ENCODE results near the gene RNF5. TPM values are rescaled to one million over a fixed set of nuclear protein-coding genes. Genes with fewer than 3 reads are reported as not detected.

The RNF5 gene
- total and polyA plus RNA-seq, 9 of the 15 experiments (the other 6 are each of a cell fraction or from before 2014, with no cell fraction given), result 62.2 to 245 (median 129) TPM

DNA sequence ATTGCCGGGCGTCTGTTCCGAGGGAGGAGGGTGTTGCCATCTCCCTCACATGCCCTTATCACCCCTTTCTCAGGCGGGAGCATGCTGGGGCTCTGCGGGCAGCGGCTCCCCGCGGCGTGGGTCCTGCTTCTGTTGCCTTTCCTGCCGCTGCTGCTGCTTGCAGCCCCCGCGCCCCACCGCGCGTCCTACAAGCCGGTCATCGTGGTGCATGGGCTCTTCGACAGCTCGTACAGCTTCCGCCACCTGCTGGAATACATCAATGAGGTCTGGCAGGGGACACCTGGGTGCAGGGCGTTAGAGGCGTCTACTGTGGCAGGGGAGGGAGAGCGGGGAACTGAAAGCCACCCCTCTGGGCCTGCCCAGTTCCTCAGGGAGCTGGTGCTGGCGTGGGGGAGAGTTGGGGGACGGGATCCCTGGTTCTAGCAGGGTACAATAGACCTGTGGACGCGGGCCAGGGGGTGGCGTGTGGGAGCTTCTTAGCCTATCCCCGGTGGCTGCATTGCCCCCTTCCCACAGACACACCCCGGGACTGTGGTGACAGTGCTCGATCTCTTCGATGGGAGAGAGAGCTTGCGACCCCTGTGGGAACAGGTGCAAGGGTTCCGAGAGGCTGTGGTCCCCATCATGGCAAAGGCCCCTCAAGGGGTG lies 23.6 kb upstream of the RNF5 start (continued):
- no peak for TF ChIP-seq PTRF (tag; IDR thresholded peaks at IDR 0.05)
- TF ChIP-seq TEAD1 (CRISPR knock-in tag; IDR thresholded peaks at IDR 0.05), result peak in 1 of 2 experiments; percentile 62; a peak in 2 of 4 replicates
- no peak for TF ChIP-seq CSDE1 (IDR thresholded peaks at IDR 0.05)
- TF ChIP-seq NBN (IDR thresholded peaks at IDR 0.05; ENCODE audit: low read depth), result no peak; the same call in 1 of the 2 replicates
- TF ChIP-seq ZNF830 (CRISPR knock-in tag; IDR thresholded peaks at IDR 0.05), result no peak
- TF ChIP-seq WHSC1 (IDR thresholded peaks at IDR 0.05; ENCODE audit: low read length), result no peak
- TF ChIP-seq, protein P1, sequence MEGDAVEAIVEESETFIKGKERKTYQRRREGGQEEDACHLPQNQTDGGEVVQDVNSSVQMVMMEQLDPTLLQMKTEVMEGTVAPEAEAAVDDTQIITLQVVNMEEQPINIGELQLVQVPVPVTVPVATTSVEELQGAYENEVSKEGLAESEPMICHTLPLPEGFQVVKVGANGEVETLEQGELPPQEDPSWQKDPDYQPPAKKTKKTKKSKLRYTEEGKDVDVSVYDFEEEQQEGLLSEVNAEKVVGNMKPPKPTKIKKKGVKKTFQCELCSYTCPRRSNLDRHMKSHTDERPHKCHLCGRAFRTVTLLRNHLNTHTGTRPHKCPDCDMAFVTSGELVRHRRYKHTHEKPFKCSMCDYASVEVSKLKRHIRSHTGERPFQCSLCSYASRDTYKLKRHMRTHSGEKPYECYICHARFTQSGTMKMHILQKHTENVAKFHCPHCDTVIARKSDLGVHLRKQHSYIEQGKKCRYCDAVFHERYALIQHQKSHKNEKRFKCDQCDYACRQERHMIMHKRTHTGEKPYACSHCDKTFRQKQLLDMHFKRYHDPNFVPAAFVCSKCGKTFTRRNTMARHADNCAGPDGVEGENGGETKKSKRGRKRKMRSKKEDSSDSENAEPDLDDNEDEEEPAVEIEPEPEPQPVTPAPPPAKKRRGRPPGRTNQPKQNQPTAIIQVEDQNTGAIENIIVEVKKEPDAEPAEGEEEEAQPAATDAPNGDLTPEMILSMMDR (IDR thresholded peaks at IDR 0.05 in 2 of 3, conservative IDR thresholded peaks at IDR 0.05 in 1 of 3; ENCODE audit: insufficient read depth in 2 of 3, low read depth in 1 of 3, low read length in 3 of 3), result peak; percentile 79 to 94 (median 83)
- no peak for TF ChIP-seq ELF4 (CRISPR knock-in tag; IDR thresholded peaks at IDR 0.05)
- TF ChIP-seq XRCC5 (IDR thresholded peaks at IDR 0.05; ENCODE audit: low read depth, low read length), result peak; percentile 78; the same call in 1 of the 2 replicates
- no peak; the same call in 1 of the 2 replicates for TF ChIP-seq TOE1 (IDR thresholded peaks at IDR 0.05; ENCODE audit: borderline replicate concordance)
- TF ChIP-seq TOE1 (CRISPR knock-in tag; IDR thresholded peaks at IDR 0.05; ENCODE audit: borderline replicate concordance, low read depth), result no peak
- no peak for TF ChIP-seq ZNF232 (CRISPR knock-in tag; IDR thresholded peaks at IDR 0.05)
- TF ChIP-seq SNIP1 (IDR thresholded peaks at IDR 0.05; ENCODE audit: low read depth), result no peak
- TF ChIP-seq HDAC8 (tag; IDR thresholded peaks at IDR 0.05), result no peak
- TF ChIP-seq TBP (optimal IDR thresholded peaks at IDR 0.05; ENCODE audit: low read depth, low read length), result no peak
- TF ChIP-seq, protein P2, sequence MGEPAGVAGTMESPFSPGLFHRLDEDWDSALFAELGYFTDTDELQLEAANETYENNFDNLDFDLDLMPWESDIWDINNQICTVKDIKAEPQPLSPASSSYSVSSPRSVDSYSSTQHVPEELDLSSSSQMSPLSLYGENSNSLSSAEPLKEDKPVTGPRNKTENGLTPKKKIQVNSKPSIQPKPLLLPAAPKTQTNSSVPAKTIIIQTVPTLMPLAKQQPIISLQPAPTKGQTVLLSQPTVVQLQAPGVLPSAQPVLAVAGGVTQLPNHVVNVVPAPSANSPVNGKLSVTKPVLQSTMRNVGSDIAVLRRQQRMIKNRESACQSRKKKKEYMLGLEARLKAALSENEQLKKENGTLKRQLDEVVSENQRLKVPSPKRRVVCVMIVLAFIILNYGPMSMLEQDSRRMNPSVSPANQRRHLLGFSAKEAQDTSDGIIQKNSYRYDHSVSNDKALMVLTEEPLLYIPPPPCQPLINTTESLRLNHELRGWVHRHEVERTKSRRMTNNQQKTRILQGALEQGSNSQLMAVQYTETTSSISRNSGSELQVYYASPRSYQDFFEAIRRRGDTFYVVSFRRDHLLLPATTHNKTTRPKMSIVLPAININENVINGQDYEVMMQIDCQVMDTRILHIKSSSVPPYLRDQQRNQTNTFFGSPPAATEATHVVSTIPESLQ (CRISPR knock-in tag; IDR thresholded peaks at IDR 0.05), result peak; percentile 27; the same call in 1 of the 2 replicates
- TF ChIP-seq ZNF584 (CRISPR knock-in tag; IDR thresholded peaks at IDR 0.05; ENCODE audit: low read depth), result no peak
- no peak for TF ChIP-seq ZC3H8 (IDR thresholded peaks at IDR 0.05)
- no peak for TF ChIP-seq FUS (optimal IDR thresholded peaks at IDR 0.05; ENCODE audit: low read depth, low read length)
- TF ChIP-seq MCM7 (IDR thresholded peaks at IDR 0.05), result 0 out of 4 replicates have a peak, but pooled peaks of 1 of the 2 experiments have one; percentile 71
- peak; percentile 78 for TF ChIP-seq EGR1 (conservative IDR thresholded peaks at IDR 0.05)
- no peak; the same call in 1 of the 2 replicates for TF ChIP-seq BRD4 (IDR thresholded peaks at IDR 0.05)
- no peak for TF ChIP-seq ZNF347 (CRISPR knock-in tag; IDR thresholded peaks at IDR 0.05; ENCODE audit: low read depth)
- TF ChIP-seq, protein P3, sequence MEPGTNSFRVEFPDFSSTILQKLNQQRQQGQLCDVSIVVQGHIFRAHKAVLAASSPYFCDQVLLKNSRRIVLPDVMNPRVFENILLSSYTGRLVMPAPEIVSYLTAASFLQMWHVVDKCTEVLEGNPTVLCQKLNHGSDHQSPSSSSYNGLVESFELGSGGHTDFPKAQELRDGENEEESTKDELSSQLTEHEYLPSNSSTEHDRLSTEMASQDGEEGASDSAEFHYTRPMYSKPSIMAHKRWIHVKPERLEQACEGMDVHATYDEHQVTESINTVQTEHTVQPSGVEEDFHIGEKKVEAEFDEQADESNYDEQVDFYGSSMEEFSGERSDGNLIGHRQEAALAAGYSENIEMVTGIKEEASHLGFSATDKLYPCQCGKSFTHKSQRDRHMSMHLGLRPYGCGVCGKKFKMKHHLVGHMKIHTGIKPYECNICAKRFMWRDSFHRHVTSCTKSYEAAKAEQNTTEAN (CRISPR knock-in tag; IDR thresholded peaks at IDR 0.05), result 0 out of 2 replicates have a peak, but pooled peaks have one; percentile 21
- no peak for TF ChIP-seq U2AF1 (optimal IDR thresholded peaks at IDR 0.05; ENCODE audit: low read depth, low read length)

Measured in K562 (cell line).